Caco-2 (cell line): Measurements from ENCODE around the gene ACP7. TPM values are rescaled to one million over a fixed set of nuclear protein-coding genes. Genes with fewer than 3 reads are reported as not detected.

ENCODE experiments used
- BruUV-seq: library from RNA; stranded (reverse); fragments of 400-500 nt; replicated peaks from 2 replicates; lab custom pipeline; 2021; lab: Mats Ljungman, UMichigan
- CTCF ChIA-PET: fragments of 300-600 bp; sonication (Branson Sonifier 250); formaldehyde crosslinking; loops from one replicate; lab custom pipeline; 2022; ENCODE audit warnings: antibody characterized with exemption; lab: Charles Lee
- POLR2A ChIA-PET: fragments of 300-600 bp; sonication (Branson Sonifier 250); formaldehyde crosslinking; loops from one replicate; lab custom pipeline; 2022; ENCODE audit warnings: antibody characterized with exemption; lab: Charles Lee
- DNase-seq, 2 experiments: peaks; one replicate each; pipeline versions ENCODE4 v3.0.0 to v3.0.0-alpha.2; 2020 to 2022
- H3K27me3 ChIP-seq: replicated peaks from 2 replicates; pipeline ENCODE4 v1.6.0; 2011; ENCODE audit warnings: low read length; ENCODE audit not compliant: control insufficient read depth, insufficient read depth
- H3K36me3 ChIP-seq: 2 replicates; pipeline ENCODE4 v1.5.1; 2011; ENCODE audit warnings: low read length; ENCODE audit not compliant: control insufficient read depth, insufficient read depth
- H3K4me1 ChIP-seq: fragments of 250-450 bp; sonication (Bioruptor Pico); 2 replicates; pipeline ENCODE4 v1.5.1; 2020; ENCODE audit warnings: mild to moderate bottlenecking
- H3K4me3 ChIP-seq: 2 replicates; pipeline ENCODE4 v1.5.1; 2011; ENCODE audit warnings: low read depth, mild to moderate bottlenecking, control low read depth, low read length
- H3K9me3 ChIP-seq: fragments of 250-450 bp; sonication (Bioruptor Pico); 2 replicates; pipeline ENCODE4 v1.5.1; 2020; ENCODE audit warnings: mild to moderate bottlenecking, moderate library complexity
- H3K27ac Mint-ChIP-seq: one replicate; pipeline ENCODE4 v1.8.0; 2022; ENCODE audit warnings: mixed read lengths; ENCODE audit not compliant: unreplicated experiment
- H3K27me3 Mint-ChIP-seq: one replicate; pipeline ENCODE4 v1.8.0; 2022; ENCODE audit warnings: mixed read lengths; ENCODE audit not compliant: insufficient read depth, unreplicated experiment
- H3K36me3 Mint-ChIP-seq: one replicate; pipeline ENCODE4 v1.8.0; 2022; ENCODE audit warnings: mild to moderate bottlenecking, mixed read lengths; ENCODE audit not compliant: insufficient read depth, unreplicated experiment
- H3K4me1 Mint-ChIP-seq: one replicate; pipeline ENCODE4 v1.8.0; 2022; ENCODE audit warnings: low read depth, mixed read lengths; ENCODE audit not compliant: unreplicated experiment
- H3K4me3 Mint-ChIP-seq: one replicate; pipeline ENCODE4 v1.8.0; 2022; ENCODE audit warnings: mild to moderate bottlenecking, moderate library complexity, mixed read lengths; ENCODE audit not compliant: unreplicated experiment
- H3K9me3 Mint-ChIP-seq: one replicate; pipeline ENCODE4 v1.8.0; 2022; ENCODE audit warnings: mixed read lengths; ENCODE audit not compliant: unreplicated experiment
- intact Hi-C: fragments of 100-400 bp; cut with micrococcal nuclease; formaldehyde crosslinking; loops from one replicate; pipeline ENCODE4 v1.10.0; 2022; ENCODE audit not compliant: unreplicated experiment
- total RNA-seq: library from RNA; stranded (reverse); gene quantifications from 2 replicates; pipeline ENCODE4 v1.2.3, GENCODE V29; 2022
- TF ChIP-seq, protein P1 (sequence below), 2 experiments: fragments of 200-600 bp in 1 of 2; IDR thresholded peaks; 1 replicate in 1 of 2; 2 replicates in 1 of 2; pipeline versions ENCODE4 v1.5.1 to v1.8.0; 2011 to 2022; ENCODE audit warnings: antibody characterized with exemption in 1 of 2, control low read depth in 1 of 2, inconsistent platforms in 1 of 2, low read depth in 1 of 2, low read length in 1 of 2, mild to moderate bottlenecking in 1 of 2, moderate library complexity in 1 of 2; ENCODE audit not compliant: insufficient read depth in 1 of 2, severe bottlenecking in 1 of 2, unreplicated experiment in 1 of 2

The ACP7 gene
- total RNA-seq, 1 experiment from 2014 or later, result 0.45 TPM

- Histone ChIP-seq H3K36me3 (no peaks in the 10 kb centered on the region), H3K4me3 (no peak overlapping the region), H3K9me3 (no peaks in the 10 kb centered on the region), H3K27me3 (no peaks in the 10 kb centered on the region), H3K4me1 (peaks cover 6% of the 10 kb centered on the region; the same call in 1 of the 2 replicates)
- no peak for DNase-seq
- no TSS peak for BruUV-seq
- peaks cover 12% of the 10 kb centered on the region for H3K36me3 Mint-ChIP-seq
- no peak overlapping the region for H3K4me3 Mint-ChIP-seq
- CTCF ChIA-PET, result interaction anchor here (0.7 kb wide), 1 partner anchor 223 kb away, joined by 5 read pairs; the partner anchor contains the start of gene SAMD4B
- no peaks in the 10 kb centered on the region for H3K27me3 Mint-ChIP-seq
- peaks cover 14% of the 10 kb centered on the region for H3K4me1 Mint-ChIP-seq
- no peaks in the 10 kb centered on the region for H3K9me3 Mint-ChIP-seq
- TF ChIP-seq, protein P1, sequence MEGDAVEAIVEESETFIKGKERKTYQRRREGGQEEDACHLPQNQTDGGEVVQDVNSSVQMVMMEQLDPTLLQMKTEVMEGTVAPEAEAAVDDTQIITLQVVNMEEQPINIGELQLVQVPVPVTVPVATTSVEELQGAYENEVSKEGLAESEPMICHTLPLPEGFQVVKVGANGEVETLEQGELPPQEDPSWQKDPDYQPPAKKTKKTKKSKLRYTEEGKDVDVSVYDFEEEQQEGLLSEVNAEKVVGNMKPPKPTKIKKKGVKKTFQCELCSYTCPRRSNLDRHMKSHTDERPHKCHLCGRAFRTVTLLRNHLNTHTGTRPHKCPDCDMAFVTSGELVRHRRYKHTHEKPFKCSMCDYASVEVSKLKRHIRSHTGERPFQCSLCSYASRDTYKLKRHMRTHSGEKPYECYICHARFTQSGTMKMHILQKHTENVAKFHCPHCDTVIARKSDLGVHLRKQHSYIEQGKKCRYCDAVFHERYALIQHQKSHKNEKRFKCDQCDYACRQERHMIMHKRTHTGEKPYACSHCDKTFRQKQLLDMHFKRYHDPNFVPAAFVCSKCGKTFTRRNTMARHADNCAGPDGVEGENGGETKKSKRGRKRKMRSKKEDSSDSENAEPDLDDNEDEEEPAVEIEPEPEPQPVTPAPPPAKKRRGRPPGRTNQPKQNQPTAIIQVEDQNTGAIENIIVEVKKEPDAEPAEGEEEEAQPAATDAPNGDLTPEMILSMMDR (IDR thresholded peaks at IDR 0.05; ENCODE audit: insufficient read depth in 1 of 2, low read depth in 1 of 2, low read length in 1 of 2, severe bottlenecking in 1 of 2, unreplicated experiment in 1 of 2), result no peak
- H3K27ac Mint-ChIP-seq, result no peak overlapping the region
- POLR2A ChIA-PET, result no interaction called here
- intact Hi-C loops, result no loop called here
Observed at GRCh38 chr19:39119830-39120229, 35.7 kb downstream of the ACP7 start.

GRCh38 chr19:39122934-39123731 lies 39.0 kb downstream of the ACP7 start:
- Mint-ChIP-seq H3K4me3 (no peak overlapping the region), H3K27me3 (no peaks in the 10 kb centered on the region), H3K27ac (peak overlapping the region; percentile 74), H3K36me3 (peaks cover 30% of the 10 kb centered on the region), H3K9me3 (no peaks in the 10 kb centered on the region), H3K4me1 (peaks cover 32% of the 10 kb centered on the region)
- no peak for DNase-seq
- Histone ChIP-seq H3K4me3 (no peak overlapping the region), H3K36me3 (no peaks in the 10 kb centered on the region), H3K9me3 (no peaks in the 10 kb centered on the region), H3K27me3 (no peaks in the 10 kb centered on the region), H3K4me1 (peaks cover 25% of the 10 kb centered on the region)
- CTCF ChIA-PET, result interaction anchor here (1.6 kb wide), 1 partner anchor 205 kb away, joined by 16 read pairs; no protein-coding TSS in a partner anchor
- no TSS peak for BruUV-seq
- TF ChIP-seq, protein P1 (IDR thresholded peaks at IDR 0.05; ENCODE audit: insufficient read depth in 1 of 2, low read depth in 1 of 2, low read length in 1 of 2, severe bottlenecking in 1 of 2, unreplicated experiment in 1 of 2), result no peak
- POLR2A ChIA-PET, result no interaction called here
- intact Hi-C loops, result loop anchor here (1.0 kb wide), 4 partner anchors 64 to 288 kb away; no protein-coding TSS in a partner anchor

DNA sequence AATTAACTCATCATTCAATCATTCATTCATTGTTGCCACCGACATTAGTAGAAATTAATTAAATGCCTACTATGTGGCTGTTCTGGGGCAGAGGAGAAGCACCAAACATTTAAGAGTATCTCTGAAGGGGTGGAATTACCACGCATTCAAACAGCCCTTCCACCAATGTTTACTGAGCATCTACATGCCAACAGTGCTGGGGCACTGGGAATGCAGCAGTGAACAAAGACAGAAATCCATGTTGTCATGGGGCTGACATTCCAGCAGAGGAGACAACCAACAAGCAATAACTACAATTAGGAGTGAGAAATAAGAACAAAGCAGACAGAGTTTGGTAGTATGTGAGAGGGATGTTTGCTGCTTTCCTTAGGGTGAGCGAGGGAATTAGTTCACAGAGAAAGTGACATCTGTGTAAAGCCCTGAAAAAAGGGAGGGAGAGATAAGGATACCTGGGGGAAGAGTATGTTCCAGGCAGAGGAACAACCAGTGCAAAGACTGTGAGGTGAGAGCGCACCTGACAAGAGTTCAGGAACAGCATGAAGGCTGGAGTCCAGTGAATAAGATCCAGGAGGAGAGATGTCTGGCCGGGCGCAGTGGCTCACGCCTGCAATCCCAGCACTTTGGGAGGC lies 40.1 kb downstream of the ACP7 start:
- peak overlapping the region; percentile 48 for H3K4me3 Mint-ChIP-seq

More for the DNA sequence above, 40.1 kb downstream of the ACP7 start:
- Mint-ChIP-seq H3K9me3 (no peaks in the 10 kb centered on the region), H3K27me3 (no peaks in the 10 kb centered on the region), H3K27ac (peak overlapping the region; percentile 74), H3K36me3 (peaks cover 30% of the 10 kb centered on the region), H3K4me1 (peaks cover 32% of the 10 kb centered on the region)
- DNase-seq, result peak in 1 of 2 experiments; percentile 45
- H3K4me3 ChIP-seq, result no peak overlapping the region
- H3K27me3 ChIP-seq, result no peaks in the 10 kb centered on the region
- no TSS peak for BruUV-seq
- TF ChIP-seq, protein P1 (IDR thresholded peaks at IDR 0.05; ENCODE audit: insufficient read depth in 1 of 2, low read depth in 1 of 2, low read length in 1 of 2, severe bottlenecking in 1 of 2, unreplicated experiment in 1 of 2), result no peak
- no peaks in the 10 kb centered on the region for H3K9me3 ChIP-seq
- no peaks in the 10 kb centered on the region for H3K36me3 ChIP-seq
- intact Hi-C loops, result no loop called here
- peaks cover 35% of the 10 kb centered on the region for H3K4me1 ChIP-seq
- CTCF ChIA-PET, result no interaction called here
- POLR2A ChIA-PET, result no interaction called here
